Measurements from ENCODE around the gene DLX4. TPM values are rescaled to one million over a fixed set of nuclear protein-coding genes. Genes with fewer than 3 reads are reported as not detected.

Gene DLX4
- total and polyA plus RNA-seq, 10 of the 15 experiments (the other 5 are each of a cell fraction or from before 2014, with no cell fraction given), result 0.05 to 0.29 (median 0.15) TPM

- Histone ChIP-seq H3K4me3 (no peak overlapping the region), H3K9ac (ENCODE audit: control insufficient read depth, insufficient read depth, low read length) (no peak overlapping the region), H3K4me2 (ENCODE audit: control insufficient read depth, insufficient read depth) (no peak overlapping the region), H3K79me2 (ENCODE audit: control insufficient read depth, insufficient read depth, low read length) (no peaks in the 10 kb centered on the region), H3K9me3 (replicated peaks; ENCODE audit: control insufficient read depth, insufficient read depth, low read length) (no peaks in the 10 kb centered on the region), H3K27ac (ENCODE audit: control insufficient read depth, insufficient read depth) (no peak overlapping the region), H2AFZ (ENCODE audit: control insufficient read depth, low read depth, low read length) (no peak overlapping the region), H4K20me1 (ENCODE audit: control insufficient read depth, insufficient read depth) (no peaks in the 10 kb centered on the region), H3K27me3 (replicated peaks in 1 of 2; ENCODE audit: control insufficient read depth in 2 of 2, insufficient read depth in 2 of 2, low read length in 1 of 2) (peaks cover 22 to 31% of the 10 kb centered on the region in 2 experiments), H3K36me3 (ENCODE audit: control insufficient read depth in 2 of 2, insufficient read depth in 2 of 2, low read length in 1 of 2) (no peaks in the 10 kb centered on the region), H3K4me1 (ENCODE audit: control insufficient read depth, insufficient read depth, low read length) (no peaks in the 10 kb centered on the region; the same call in 1 of the 2 replicates)
- in situ Hi-C loops (cut with MboI), result no loop called here
- POLR2A ChIA-PET, result no interaction called here
- DNase-seq (ENCODE audit: low read depth, low spot score) (no peak), ATAC-seq (no peak), FAIRE-seq (no peak)
- 36% methylated on average over 3 of the region's 3 CpGs for WGBS (ENCODE audit: insufficient coverage, insufficient replicate concordance, low lambda C conversion rate, missing lambda C conversion rate)
- BruUV-seq (replicated peaks), result no TSS peak
- RAD21 ChIA-PET (ENCODE audit: unreplicated experiment), result no interaction called here
- TF ChIP-seq BCL11A (IDR thresholded peaks at IDR 0.05; ENCODE audit: low read depth, low read length) (no peak), PAX5 (IDR thresholded peaks at IDR 0.05; ENCODE audit: borderline replicate concordance, low read depth, low read length) (no peak), SKIL (IDR thresholded peaks at IDR 0.05; ENCODE audit: low read depth, poor library complexity, severe bottlenecking) (no peak), BHLHE40 (IDR thresholded peaks at IDR 0.05; ENCODE audit: borderline replicate concordance in 1 of 2, low read depth in 2 of 2, low read length in 1 of 2) (no peak), SREBF1 (IDR thresholded peaks at IDR 0.05; ENCODE audit: low read length) (no peak)
- CTCF ChIA-PET, result interaction anchor here (0.9 to 2.3 kb wide), 2 partner anchors 23 to 30 kb away, joined by 3 to 13 read pairs; no protein-coding TSS in a partner anchor
- SMC1A ChIA-PET (ENCODE audit: uncharacterized antibody, unreplicated experiment), result no interaction called here
- intact Hi-C loops (cut with micrococcal nuclease; ENCODE audit: unreplicated experiment), result no loop called here
These were observed 1.8 kb upstream of the DLX4 start for GRCh38 chr17:49967205-49967604.
